Activated CD4-positive, alpha-beta T cell treated with anti-CD3 and anti-CD28 coated beads, Interleukin-2, amount 50 U/mL, for 1 hour (primary cell): ENCODE data around the gene MMP23B.
"Not testable (repeated sequence)": the region's sequence is repeated elsewhere in the genome, so short reads cannot be mapped to it uniquely, and the experiment has no call there.

Source experiments
- DNase-seq: peaks from one replicate; pipeline ENCODE4 v3.0.0-alpha.2; 2020

MMP23B gene

GRCh38 chr1:1636621-1637478, 4.9 kb downstream of the MMP23B start:
- DNase-seq = not testable (repeated sequence)

- DNase-seq = not testable (repeated sequence)
Observed at GRCh38 chr1:1637479-1637875, 5.5 kb downstream of the MMP23B start.

DNA sequence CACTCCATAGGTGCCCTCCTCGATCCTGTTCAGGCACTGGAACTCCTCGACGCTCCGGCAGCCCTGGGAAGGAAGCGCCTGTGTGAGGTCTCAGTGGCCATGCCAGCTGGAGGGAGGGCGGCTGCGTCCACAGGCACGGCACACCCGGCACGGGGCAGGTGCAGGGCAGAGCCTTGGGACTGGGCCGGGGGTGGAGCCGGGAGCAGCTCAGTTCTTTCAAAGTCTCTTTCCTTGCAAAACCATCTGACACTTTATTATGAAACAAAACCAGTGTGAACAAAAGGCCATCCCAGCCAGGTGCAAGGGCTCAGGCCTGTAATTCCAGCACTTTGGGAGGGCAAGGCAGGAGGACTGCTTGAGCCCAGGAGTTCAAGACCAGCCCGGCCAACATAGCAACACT, 6.6 kb downstream of the MMP23B start:
- DNase-seq = not testable (repeated sequence)

GRCh38 chr1:1639368-1639767, 7.4 kb downstream of the MMP23B start:
- not testable (repeated sequence) for DNase-seq

- not testable (repeated sequence) for DNase-seq
Observed at GRCh38 chr1:1640081-1640480, 8.1 kb downstream of the MMP23B start.

- not testable (repeated sequence) for DNase-seq
Observed at GRCh38 chr1:1640711-1641461, 8.9 kb downstream of the MMP23B start.

DNA sequence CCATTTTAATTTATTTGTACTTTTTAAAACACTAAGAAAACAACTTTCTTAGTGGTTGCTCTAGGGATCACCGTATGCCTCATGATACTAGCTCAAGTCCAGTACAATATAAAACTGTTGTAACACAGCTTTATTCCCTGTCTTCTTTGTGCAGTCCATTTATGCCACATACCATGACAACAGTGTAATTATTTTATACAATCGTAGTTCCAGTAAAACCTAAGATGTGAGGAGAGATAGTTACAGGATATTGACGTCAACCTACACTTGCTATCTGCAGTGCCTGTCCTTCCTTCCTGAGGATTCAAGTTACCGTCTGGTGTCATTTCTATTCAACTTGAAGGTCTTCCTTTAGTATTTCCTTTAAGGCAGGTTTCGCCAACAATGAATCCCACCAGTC, 14.4 kb downstream of the MMP23B start:
- not testable (repeated sequence) for DNase-seq

DNA sequence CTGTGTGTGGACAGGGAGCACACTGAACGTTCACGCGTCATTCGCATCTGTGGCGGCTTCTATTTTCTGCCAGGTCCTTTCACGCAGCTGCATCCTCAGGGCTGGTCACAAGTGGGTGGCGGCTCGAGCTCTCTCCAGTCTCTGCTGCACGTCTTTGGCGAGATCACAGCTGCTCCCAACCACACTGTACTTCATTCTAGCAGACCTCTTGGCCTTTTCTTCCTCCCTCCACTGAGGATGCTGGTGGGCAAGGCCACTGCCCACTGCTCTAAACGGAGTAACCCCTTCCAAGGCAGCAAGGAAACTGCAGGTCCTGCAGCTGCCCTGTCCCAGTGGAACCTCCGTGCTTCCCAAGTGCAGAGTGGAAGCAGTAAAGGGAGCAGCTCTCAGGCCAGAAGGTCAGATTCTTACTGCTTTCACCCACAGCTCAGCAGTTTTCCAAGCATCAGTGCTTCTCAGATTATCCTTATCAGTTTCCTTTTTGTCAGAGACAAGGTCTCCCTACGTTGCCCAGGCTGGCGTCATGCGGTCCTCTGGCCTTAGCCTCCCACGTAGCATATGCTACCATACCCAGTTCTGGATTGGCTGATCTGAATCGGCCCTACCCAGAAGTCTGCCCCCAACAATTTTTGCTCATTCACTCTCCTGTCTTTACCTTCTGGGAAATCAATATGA, 15.7 kb downstream of the MMP23B start:
- not testable (repeated sequence) for DNase-seq

DNA sequence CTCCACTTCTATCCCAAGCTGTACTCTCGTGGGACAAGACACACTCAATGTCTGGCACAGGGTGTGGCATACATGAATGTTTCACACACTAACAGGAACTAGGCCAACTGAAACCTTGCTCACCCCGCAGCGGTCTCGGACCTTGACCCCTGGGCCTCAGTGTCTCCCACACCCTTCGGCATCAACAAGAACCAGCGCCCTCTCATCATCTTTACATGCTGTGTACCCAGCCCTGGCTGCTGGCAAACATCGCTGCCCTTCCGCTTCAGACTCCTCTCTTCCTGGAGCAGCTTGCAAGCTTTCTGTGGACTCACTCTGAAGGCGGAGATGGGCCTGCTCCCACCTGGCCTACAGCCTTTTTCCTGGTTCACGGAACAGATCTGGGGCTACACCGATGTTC, 16.3 kb downstream of the MMP23B start:
- DNase-seq = not testable (repeated sequence)

- peak; percentile 100 for DNase-seq
Observed at GRCh38 chr1:1658583-1659549, 26.9 kb downstream of the MMP23B start, which contains the start of gene CDK11B. Gene CDK11B, minus strand, starts transcription at chr1:1659004. Its CDS starts 1,519 bp downstream, at chr1:1657485.

- not testable (repeated sequence) for DNase-seq
Observed at GRCh38 chr1:1662392-1662791, 30.4 kb downstream of the MMP23B start.

- not testable (repeated sequence) for DNase-seq
Observed at GRCh38 chr1:1662830-1663560, 31.0 kb downstream of the MMP23B start.

- DNase-seq = not testable (repeated sequence)
Observed at GRCh38 chr1:1664318-1664717, 32.3 kb downstream of the MMP23B start.

- no peak for DNase-seq
Observed at GRCh38 chr1:1664941-1665814, 33.2 kb downstream of the MMP23B start.

DNA sequence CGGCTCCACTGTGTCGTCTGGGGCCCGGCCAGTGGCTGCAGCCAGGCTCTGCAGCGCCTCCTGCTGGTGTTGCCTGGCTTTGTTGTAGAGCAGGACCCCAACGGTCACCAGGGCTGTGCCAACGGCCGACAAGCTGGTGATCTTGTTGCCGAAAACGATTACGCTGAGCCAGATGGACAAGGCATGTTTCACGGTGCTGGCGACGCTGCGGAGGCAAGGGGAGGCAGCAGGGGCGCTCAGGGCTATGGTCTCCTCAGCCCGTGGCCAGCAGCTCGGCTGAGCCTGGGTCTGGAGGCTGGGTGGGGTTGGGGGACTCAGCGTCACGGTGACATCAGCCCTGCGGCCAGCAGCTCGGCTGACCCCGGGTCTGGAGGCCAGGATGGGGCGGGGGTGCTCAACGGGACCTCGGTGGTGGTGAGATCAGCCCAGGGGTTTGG, 33.9 kb downstream of the MMP23B start:
- peak; percentile 40 for DNase-seq

- DNase-seq = no peak
Observed at GRCh38 chr1:1666526-1666925, 34.6 kb downstream of the MMP23B start.

DNA sequence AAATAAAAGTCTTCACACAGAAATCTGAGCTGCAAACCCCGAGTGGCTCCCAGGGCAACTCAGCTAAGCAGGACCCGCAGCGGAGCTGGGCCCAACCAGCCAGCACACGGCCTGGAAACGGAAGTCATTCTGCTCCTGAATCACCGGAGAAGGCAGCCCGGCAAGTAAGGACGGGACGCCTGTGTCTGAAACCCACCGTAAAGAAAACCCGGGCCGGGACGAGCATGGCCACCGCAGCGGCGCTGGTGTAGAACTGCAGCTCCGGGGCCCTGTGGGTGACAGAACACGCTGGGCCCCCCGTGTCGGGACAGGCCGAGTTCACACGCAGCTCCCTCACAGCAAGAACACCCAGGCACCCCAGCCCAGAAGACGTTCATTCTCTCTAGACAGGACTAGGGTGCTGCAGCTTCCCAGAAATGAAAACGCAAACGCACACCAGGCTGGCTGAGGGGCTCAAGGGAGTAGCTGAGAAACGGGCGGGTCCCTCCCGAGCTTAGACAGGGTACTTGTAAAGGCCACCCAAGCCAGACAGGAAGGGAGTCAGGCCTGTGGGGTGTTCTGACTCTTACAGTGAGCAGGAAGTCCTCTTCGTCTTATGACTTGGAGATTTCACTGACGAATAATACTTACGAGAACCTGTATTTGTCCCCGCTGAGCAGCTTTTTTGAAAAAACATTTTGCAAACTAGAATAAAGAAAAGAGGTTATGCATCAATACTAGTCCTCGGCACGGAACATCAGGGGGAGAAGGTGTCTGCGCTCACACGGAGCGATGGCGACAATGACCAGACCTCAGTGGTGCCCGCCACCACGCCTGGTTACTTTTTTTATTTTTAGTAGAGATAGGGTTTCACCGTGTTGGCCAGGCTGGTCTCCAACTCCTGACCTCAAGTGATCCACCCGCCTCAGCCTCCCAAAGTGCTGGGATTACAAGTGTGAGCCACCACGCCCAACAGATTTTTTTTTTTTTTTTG, 37.8 kb downstream of the MMP23B start:
- no peak for DNase-seq

DNA sequence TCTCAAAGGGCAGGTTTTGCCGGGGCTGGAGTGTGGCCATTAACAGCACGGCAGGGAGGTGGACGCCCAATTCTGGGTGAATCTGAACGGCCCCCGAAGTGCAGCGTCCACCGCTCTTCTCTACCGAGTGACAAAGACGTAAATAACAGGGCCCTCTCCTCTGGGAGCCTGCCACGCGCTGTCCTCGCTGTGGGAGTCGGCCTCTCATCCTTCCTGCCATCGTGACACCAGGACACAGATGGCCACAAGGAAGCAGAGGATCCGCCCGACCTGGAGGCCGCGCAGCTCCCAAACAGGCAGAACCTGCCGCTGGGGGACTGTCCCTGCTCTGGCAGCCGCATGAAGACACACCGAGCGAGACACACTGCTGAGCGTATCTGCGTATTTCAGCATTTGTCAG, 38.9 kb downstream of the MMP23B start:
- no peak for DNase-seq
